Spleen (tissue), 11 donors: ENCODE measurements around the gene LIN37. TPM values are rescaled to one million over a fixed set of nuclear protein-coding genes. Genes with fewer than 3 reads are reported as not detected.

Source experiments
- DNase-seq: peaks from one replicate; pipeline ENCODE4 v3.0.0-alpha.2; 2020
- H3K27ac ChIP-seq, 8 donors: fragments of 200-600 bp; sonication (generic) in 7 of 8; 1 replicate in 4 of 8; 2 replicates in 4 of 8; pipeline versions ENCODE4 v1.5.0 to v1.8.0; 2016 to 2021; ENCODE audit warnings: inconsistent platforms in 4 of 8, mild to moderate bottlenecking in 4 of 8, moderate library complexity in 1 of 8
- H3K27me3 ChIP-seq, 7 donors: fragments of 200-600 bp; sonication (generic) in 6 of 7; replicated peaks in 1 of 7; 1 replicate in 4 of 7; 2 replicates in 3 of 7; pipeline versions ENCODE4 v1.5.0 to v1.8.0; 2016 to 2021; ENCODE audit warnings: inconsistent platforms in 3 of 7, mild to moderate bottlenecking in 1 of 7
- H3K36me3 ChIP-seq, 6 donors: fragments of 200-600 bp; sonication (generic) in 5 of 6; 1 replicate in 4 of 6; 2 replicates in 2 of 6; pipeline versions ENCODE4 v1.5.0 to v1.8.0; 2016 to 2021; ENCODE audit warnings: inconsistent platforms in 2 of 6
- H3K4me1 ChIP-seq, 6 donors: fragments of 200-600 bp; sonication (generic) in 5 of 6; 1 replicate in 3 of 6; 2 replicates in 3 of 6; pipeline versions ENCODE4 v1.5.0 to v1.8.0; 2016 to 2021; ENCODE audit warnings: inconsistent platforms in 3 of 6
- H3K4me3 ChIP-seq, 8 donors: fragments of 200-600 bp; sonication (generic) in 7 of 8; 1 replicate in 4 of 8; 2 replicates in 4 of 8; pipeline versions ENCODE4 v1.5.0 to v1.8.0; 2016 to 2021; ENCODE audit warnings: inconsistent platforms in 4 of 8, mild to moderate bottlenecking in 4 of 8, moderate library complexity in 2 of 8
- H3K9me3 ChIP-seq, 8 donors: fragments of 200-600 bp; sonication (generic) in 7 of 8; 1 replicate in 4 of 8; 2 replicates in 4 of 8; pipeline versions ENCODE4 v1.5.0 to v1.8.0; 2016 to 2021; ENCODE audit warnings: inconsistent platforms in 4 of 8
- CTCF ChIP-seq, 11 experiments: fragments of 200-600 bp in 7 of 11; fragments of 450-650 bp in 4 of 11; sonication (generic) in 4 of 11; IDR thresholded peaks in 8 of 11; conservative IDR thresholded peaks in 3 of 11; 1 replicate in 7 of 11; 2 replicates in 4 of 11; pipeline versions ENCODE4 v1.4.0 to v1.8.0; 2016 to 2021; ENCODE audit warnings: antibody characterized with exemption in 11 of 11, inconsistent platforms in 4 of 11, mild to moderate bottlenecking in 1 of 11
- POLR2A ChIP-seq, 3 donors: fragments of 450-650 bp; IDR thresholded peaks; one replicate each; pipeline ENCODE4 v1.5.1; 2017; ENCODE audit warnings: antibody characterized with exemption in 3 of 3, mild to moderate bottlenecking in 1 of 3
- POLR2AphosphoS5 ChIP-seq, 3 donors: sonication (generic); formaldehyde crosslinking; IDR thresholded peaks; one replicate each; pipeline ENCODE4 v1.5.1; 2017; ENCODE audit warnings: antibody characterized with exemption in 3 of 3
- WGBS, 5 donors: extraction: QIAGEN DNeasy Blood & Tissue Kit in 3 of 5; methylation state at CpG; one replicate each; pipeline versions ENCODE4 v1.1.5 to v1.1.7; 2013 to 2018; 5-methylcytosine and 5-hydroxymethylcytosine counted together
- intact Hi-C: fragments of 100-400 bp; cut with DNase I; formaldehyde crosslinking; loops from one replicate; pipeline ENCODE4 v1.15.0; 2023; ENCODE audit warnings: low total_unique reads
- polyA plus RNA-seq, 3 donors: library from polyadenylated mRNA; stranded (reverse); fragments of 200-250 nt; gene quantifications; one replicate each; pipeline ENCODE4 v1.2.1, GENCODE V29; 2013
- total RNA-seq, 7 donors: library from RNA; depleted of rRNA in 3 of 7; stranded (reverse); fragments of >200 nt in 3 of 7; fragmentation: NEBNext Ultra II Directional in 4 of 7; extraction: Animal tissue kit (Norgen Biotek cat#: 25700) in 4 of 7; gene quantifications; one replicate each; pipeline versions ENCODE4 v1.1.0 to v1.2.1, GENCODE V29; 2016 to 2021
- donor health status: healthy with polysubstance abuse.
- donor health status: DM: no; HTN: no; CAD: no; lungs with moderate emphysema.
- donor health status: DM: no; HTN: no; CAD: no.
- donor health status: Bipolar disorder and iron deficiency.
- donor health status: healthy.
- donor health status: DM: no; HTN: no; CAD: no.
- donor health status: DM: yes; HTN: yes; CAD: no.

Gene LIN37
- total and polyA plus RNA-seq, 10 donors, result 7.0 to 28.5 (median 14.2) TPM

GRCh38 chr19:35729021-35729420 lies 19.4 kb upstream of the LIN37 start:
- H3K36me3 ChIP-seq, result peaks cover 0 to 100% (median 100%) of the 10 kb centered on the region in 6 donors
- intact Hi-C loops, result no loop called here
- 92 to 95% (median 94%) methylated on average over 18 of the region's 18 CpGs for WGBS, 5 donors

GRCh38 chr19:35729763-35730162 lies 18.6 kb upstream of the LIN37 start:
- intact Hi-C loops, result no loop called here
- 92 to 97% (median 96%) methylated on average over 10 to 11 of the region's 11 CpGs for WGBS, 5 donors
- Histone ChIP-seq H3K9me3 (no peaks in the 10 kb centered on the region), H3K4me1 (no peaks in the 10 kb centered on the region), H3K27ac (no peak overlapping the region), H3K4me3 (no peak overlapping the region), H3K36me3 (peaks cover 0 to 100% (median 100%) of the 10 kb centered on the region in 6 donors), H3K27me3 (no peaks in the 10 kb centered on the region)
- DNase-seq, result no peak
- TF ChIP-seq POLR2AphosphoS5 (IDR thresholded peaks at IDR 0.05) (peak in 1 of 3 donors; percentile 63), CTCF (IDR thresholded peaks at IDR 0.05 in 8 of 11, conservative IDR thresholded peaks at IDR 0.05 in 3 of 11) (no peak)

More at GRCh38 chr19:35729021-35729420, 19.4 kb upstream of the LIN37 start:
- no peak for DNase-seq
- Histone ChIP-seq H3K27me3 (no peaks in the 10 kb centered on the region), H3K27ac (no peak overlapping the region), H3K4me1 (no peaks in the 10 kb centered on the region), H3K4me3 (no peak overlapping the region), H3K9me3 (no peaks in the 10 kb centered on the region)
- TF ChIP-seq POLR2AphosphoS5 (IDR thresholded peaks at IDR 0.05), result peak in 2 of 3 donors; percentile 24 to 46
- TF ChIP-seq CTCF (IDR thresholded peaks at IDR 0.05 in 8 of 11, conservative IDR thresholded peaks at IDR 0.05 in 3 of 11), result no peak

- 95 to 96% (median 95%) methylated on average over 18 of the region's 18 CpGs for WGBS, 5 donors
- Histone ChIP-seq H3K4me3 (no peak overlapping the region), H3K27ac (no peak overlapping the region), H3K36me3 (peaks cover 0 to 100% (median 100%) of the 10 kb centered on the region in 6 donors), H3K4me1 (no peaks in the 10 kb centered on the region), H3K27me3 (no peaks in the 10 kb centered on the region), H3K9me3 (no peaks in the 10 kb centered on the region)
- intact Hi-C loops, result no loop called here
- no peak for DNase-seq
- no peak for TF ChIP-seq POLR2AphosphoS5 (IDR thresholded peaks at IDR 0.05)
- TF ChIP-seq POLR2A (IDR thresholded peaks at IDR 0.05), result no peak
- no peak for TF ChIP-seq CTCF (IDR thresholded peaks at IDR 0.05 in 8 of 11, conservative IDR thresholded peaks at IDR 0.05 in 3 of 11)
These were observed 18.1 kb upstream of the LIN37 start for GRCh38 chr19:35730326-35730725.

GRCh38 chr19:35731353-35731752 lies 17.0 kb upstream of the LIN37 start:
- intact Hi-C loops, result no loop called here
- WGBS, 5 donors, result 90 to 98% (median 94%) methylated on average over 9 of the region's 9 CpGs

More at GRCh38 chr19:35731353-35731752, 17.0 kb upstream of the LIN37 start:
- Histone ChIP-seq H3K36me3 (peaks cover 0 to 100% (median 100%) of the 10 kb centered on the region in 6 donors), H3K4me1 (peaks cover 0 to 3% (median 0%) of the 10 kb centered on the region in 6 donors), H3K27ac (no peak overlapping the region), H3K9me3 (no peaks in the 10 kb centered on the region), H3K4me3 (no peak overlapping the region), H3K27me3 (no peaks in the 10 kb centered on the region)
- DNase-seq, result no peak
- no peak for TF ChIP-seq POLR2A (IDR thresholded peaks at IDR 0.05)
- TF ChIP-seq POLR2AphosphoS5 (IDR thresholded peaks at IDR 0.05), result peak in 1 of 3 donors; percentile 37
- no peak for TF ChIP-seq CTCF (IDR thresholded peaks at IDR 0.05 in 8 of 11, conservative IDR thresholded peaks at IDR 0.05 in 3 of 11)
